ENCODE results near the gene NHLRC3.
A peak's percentile ranks its signal among the peaks of the same experiment; 100 is the strongest.

Gene NHLRC3

DNA sequence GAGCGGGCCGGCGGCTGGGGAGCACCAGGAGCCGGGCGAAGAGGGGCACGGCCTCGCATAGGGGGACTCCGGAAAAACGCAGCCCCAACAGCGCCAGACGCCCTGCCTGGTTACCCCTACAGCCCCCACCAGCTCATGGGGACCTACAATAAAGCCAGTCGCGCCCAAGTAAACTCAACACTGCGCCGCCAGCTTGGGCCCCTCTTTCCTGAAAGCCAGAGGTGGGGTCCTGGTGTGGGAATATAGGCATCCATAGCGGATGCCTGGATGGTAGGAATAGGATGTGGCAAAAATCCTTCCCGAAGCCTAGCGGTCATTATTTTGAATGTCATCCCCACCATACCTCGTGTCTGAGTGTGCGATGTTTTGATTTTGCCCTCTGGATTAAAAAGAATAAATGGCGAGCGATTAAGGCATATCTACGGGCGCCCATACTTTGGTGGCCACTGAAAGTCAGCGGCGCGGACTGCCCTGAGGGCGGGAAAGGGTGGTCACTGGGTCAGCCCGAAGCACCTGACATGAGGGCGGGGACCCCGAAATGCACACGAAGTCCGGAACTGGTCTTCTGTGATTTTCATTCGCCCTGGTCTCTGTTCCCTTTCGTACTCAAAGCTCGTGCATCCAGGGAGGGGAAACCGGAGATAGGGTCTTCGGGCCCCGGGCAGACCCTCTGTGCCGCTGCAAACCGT, at the start of gene NHLRC3, which contains the start of gene PROSER1:
Gene NHLRC3 (plus strand): TSS at position 577 of the 689 bp plus-strand sequence. CDS start 184 bp downstream, outside the sequence.
Gene PROSER1 (minus strand): TSS at position 210 of the 689 bp plus-strand sequence. CDS start 847 bp downstream, outside the sequence.
- H3K27ac ChIP-seq (ENCODE audit: low read length): peak within 1 kb of the TSS; percentile 94
- H2AFZ ChIP-seq (ENCODE audit: low read depth, low read length): peak within 1 kb of the TSS; percentile 98
- H3K4me3 ChIP-seq (ENCODE audit: low read depth in 1 of 2, low read length in 2 of 2): peak within 1 kb of the TSS; percentile 85 to 91
- H4K20me1 ChIP-seq (ENCODE audit: insufficient read depth, low read length): peaks cover 27% of the 10 kb centered on the region
- peak; percentile 93 for DNase-seq
- peak; percentile 85 for ATAC-seq (ENCODE audit: insufficient read depth, low read depth)
- H3K9me3 ChIP-seq (ENCODE audit: insufficient read depth, low read length, severe bottlenecking): no peaks in the 10 kb centered on the region
- no peaks in the 10 kb centered on the region for H3K27me3 ChIP-seq (ENCODE audit: insufficient read depth, low read length, poor library complexity)
- H3K4me2 ChIP-seq (ENCODE audit: insufficient read depth, low read length): peak within 1 kb of the TSS; percentile 83
- H3K9ac ChIP-seq (ENCODE audit: low read depth, low read length): peak within 1 kb of the TSS; percentile 86
- H3K79me2 ChIP-seq (ENCODE audit: insufficient read depth, low read length): peaks cover 78% of the 10 kb centered on the region
- no peak for TF ChIP-seq CTCF (IDR thresholded peaks at IDR 0.05; ENCODE audit: borderline replicate concordance, extremely low read depth, low read length, poor library complexity, severe bottlenecking)
- TF ChIP-seq EZH2 (IDR thresholded peaks at IDR 0.05; ENCODE audit: borderline replicate concordance, low read depth, low read length, severe bottlenecking): no peak
- peaks cover 11% of the 10 kb centered on the region; the same call in 1 of the 2 replicates for H3K36me3 ChIP-seq (ENCODE audit: insufficient read depth, low read length)
- peaks cover 53% of the 10 kb centered on the region for H3K4me1 ChIP-seq (ENCODE audit: insufficient read depth, low read length)

DNA sequence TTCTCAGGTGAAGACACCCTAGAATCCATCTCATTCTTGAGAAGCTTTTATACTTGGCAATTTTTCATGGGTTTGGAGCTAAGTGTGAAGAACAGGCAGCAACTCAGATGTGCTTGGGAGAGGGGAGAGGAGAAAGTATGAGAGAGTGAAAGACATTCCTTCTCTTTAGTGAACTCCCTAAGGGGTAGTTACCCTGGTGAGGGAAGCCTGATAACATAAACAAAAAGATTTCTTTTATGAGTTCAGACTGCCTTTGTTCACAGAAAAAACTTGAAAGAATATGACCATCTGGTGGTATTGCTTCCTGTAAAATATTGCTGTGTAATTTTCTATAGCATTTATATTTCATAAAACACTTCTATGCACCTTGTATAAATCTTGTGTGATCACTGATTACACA, 47.6 kb upstream of the NHLRC3 start, which contains the start of gene STOML3:
Gene STOML3 (minus strand): TSS at position 139 of the 400 bp plus-strand sequence. CDS start 110 bp downstream, at position 29.
- no peak within 1 kb of the TSS for H3K9ac ChIP-seq (ENCODE audit: low read depth, low read length)
- no peak within 1 kb of the TSS for H3K4me3 ChIP-seq (ENCODE audit: low read depth in 1 of 2, low read length in 2 of 2)
- H3K4me2 ChIP-seq (ENCODE audit: insufficient read depth, low read length): no peak within 1 kb of the TSS
- no peaks in the 10 kb centered on the region for H3K9me3 ChIP-seq (ENCODE audit: insufficient read depth, low read length, severe bottlenecking)
- no peaks in the 10 kb centered on the region for H3K4me1 ChIP-seq (ENCODE audit: insufficient read depth, low read length)
- no peak within 1 kb of the TSS for H3K27ac ChIP-seq (ENCODE audit: low read length)
- no peak within 1 kb of the TSS for H2AFZ ChIP-seq (ENCODE audit: low read depth, low read length)
- TF ChIP-seq CTCF (IDR thresholded peaks at IDR 0.05; ENCODE audit: borderline replicate concordance, extremely low read depth, low read length, poor library complexity, severe bottlenecking) (no peak), EZH2 (IDR thresholded peaks at IDR 0.05; ENCODE audit: borderline replicate concordance, low read depth, low read length, severe bottlenecking) (no peak)
- H3K36me3 ChIP-seq (ENCODE audit: insufficient read depth, low read length): no peaks in the 10 kb centered on the region
- no peaks in the 10 kb centered on the region for H4K20me1 ChIP-seq (ENCODE audit: insufficient read depth, low read length)
- ATAC-seq (ENCODE audit: insufficient read depth, low read depth): no peak
- no peak for DNase-seq
- no peaks in the 10 kb centered on the region for H3K79me2 ChIP-seq (ENCODE audit: insufficient read depth, low read length)
- peaks cover 7% of the 10 kb centered on the region for H3K27me3 ChIP-seq (ENCODE audit: insufficient read depth, low read length, poor library complexity)

GRCh38 chr13:38993381-38993780, 44.9 kb upstream of the NHLRC3 start:
- H3K4me1 ChIP-seq (ENCODE audit: insufficient read depth, low read length): no peaks in the 10 kb centered on the region
- no peak overlapping the region for H2AFZ ChIP-seq (ENCODE audit: low read depth, low read length)
- H3K9ac ChIP-seq (ENCODE audit: low read depth, low read length): no peak overlapping the region
- no peaks in the 10 kb centered on the region for H3K79me2 ChIP-seq (ENCODE audit: insufficient read depth, low read length)
- no peak for TF ChIP-seq CTCF (IDR thresholded peaks at IDR 0.05; ENCODE audit: borderline replicate concordance, extremely low read depth, low read length, poor library complexity, severe bottlenecking)
- TF ChIP-seq EZH2 (IDR thresholded peaks at IDR 0.05; ENCODE audit: borderline replicate concordance, low read depth, low read length, severe bottlenecking): peak; percentile 44
- no peak overlapping the region for H3K4me3 ChIP-seq (ENCODE audit: low read depth in 1 of 2, low read length in 2 of 2)
- H3K36me3 ChIP-seq (ENCODE audit: insufficient read depth, low read length): no peaks in the 10 kb centered on the region
- H3K27ac ChIP-seq (ENCODE audit: low read length): no peak overlapping the region
- no peaks in the 10 kb centered on the region for H4K20me1 ChIP-seq (ENCODE audit: insufficient read depth, low read length)
- ATAC-seq (ENCODE audit: insufficient read depth, low read depth): no peak
- no peaks in the 10 kb centered on the region for H3K9me3 ChIP-seq (ENCODE audit: insufficient read depth, low read length, severe bottlenecking)
- H3K4me2 ChIP-seq (ENCODE audit: insufficient read depth, low read length): no peak overlapping the region
- peaks cover 7% of the 10 kb centered on the region for H3K27me3 ChIP-seq (ENCODE audit: insufficient read depth, low read length, poor library complexity)
- DNase-seq: no peak
